Keratinocyte (primary cell): ENCODE results near the gene FGF19. TPM values are rescaled to one million over a fixed set of nuclear protein-coding genes. Genes with fewer than 3 reads are reported as not detected.

Experiments
- DNase-seq: peaks from one replicate; pipeline ENCODE4 v3.0.0-alpha.2; 2011; ENCODE audit warnings: low read depth, missing footprints, low spot score
- FAIRE-seq: peaks from 2 replicates; lab custom pipeline; 2011; peaks lifted over from hg19 to GRCh38; lab: Jason Lieb, UNC
- H2AFZ ChIP-seq: 2 replicates; pipeline ENCODE4 v1.6.0; 2012; ENCODE audit warnings: low read length, control low read depth, inconsistent platforms; ENCODE audit not compliant: control insufficient read depth
- H3K27ac ChIP-seq: 2 replicates; pipeline ENCODE4 v1.5.1; 2011; ENCODE audit warnings: low read length; ENCODE audit not compliant: control insufficient read depth, insufficient read depth
- H3K27me3 ChIP-seq: 3 replicates; pipeline ENCODE4 v1.6.0; 2011; ENCODE audit warnings: low read length; ENCODE audit not compliant: control insufficient read depth, insufficient read depth; ENCODE audit errors: extremely low read depth
- H3K36me3 ChIP-seq, 2 experiments: 2 replicates in 1 of 2; 3 replicates in 1 of 2; pipeline ENCODE4 v1.5.1; 2011; ENCODE audit warnings: low read length in 2 of 2, mild to moderate bottlenecking in 1 of 2; ENCODE audit not compliant: control insufficient read depth in 2 of 2, insufficient read depth in 2 of 2; ENCODE audit errors: extremely low read depth in 1 of 2
- H3K4me1 ChIP-seq: 3 replicates; pipeline ENCODE4 v1.5.1; 2011; ENCODE audit warnings: low read length; ENCODE audit not compliant: control insufficient read depth, insufficient read depth; ENCODE audit errors: extremely low read depth
- H3K4me2 ChIP-seq: 3 replicates; pipeline ENCODE4 v1.6.0; 2011; ENCODE audit warnings: low read depth, low read length; ENCODE audit not compliant: control insufficient read depth, insufficient read depth; ENCODE audit errors: extremely low read depth
- H3K4me3 ChIP-seq, 3 experiments: fragments of 200-600 bp in 1 of 3; sonication (generic) in 1 of 3; 2 replicates in 2 of 3; 3 replicates in 1 of 3; pipeline ENCODE4 v1.5.1; 2011 to 2016; ENCODE audit warnings: low read length in 3 of 3, mild to moderate bottlenecking in 3 of 3, control low read depth in 2 of 3, inconsistent platforms in 1 of 3, low read depth in 1 of 3, mixed read lengths in 1 of 3, mixed run types in 1 of 3, moderate library complexity in 1 of 3; ENCODE audit not compliant: control insufficient read depth in 2 of 3, insufficient read depth in 2 of 3; ENCODE audit errors: extremely low read depth in 1 of 3
- H3K79me2 ChIP-seq: 2 replicates; pipeline ENCODE4 v1.6.0; 2012; ENCODE audit warnings: low read length; ENCODE audit not compliant: control insufficient read depth, insufficient read depth
- H3K9ac ChIP-seq: 3 replicates; pipeline ENCODE4 v1.6.0; 2011; ENCODE audit warnings: low read length; ENCODE audit not compliant: control insufficient read depth, insufficient read depth; ENCODE audit errors: extremely low read depth
- H3K9me1 ChIP-seq: 3 replicates; pipeline ENCODE4 v1.6.0; 2011; ENCODE audit warnings: low read length; ENCODE audit not compliant: control insufficient read depth, insufficient read depth; ENCODE audit errors: extremely low read depth
- H3K9me3 ChIP-seq: 2 replicates; pipeline ENCODE4 v1.5.1; 2012; ENCODE audit warnings: low read depth, low read length; ENCODE audit not compliant: control insufficient read depth
- H4K20me1 ChIP-seq: 3 replicates; pipeline ENCODE4 v1.6.0; 2011; ENCODE audit warnings: low read length; ENCODE audit not compliant: control insufficient read depth, insufficient read depth; ENCODE audit errors: extremely low read depth
- CTCF ChIP-seq, 3 experiments: IDR thresholded peaks in 1 of 3; conservative IDR thresholded peaks in 1 of 3; optimal IDR thresholded peaks in 1 of 3; 2 replicates in 2 of 3; 3 replicates in 1 of 3; pipeline versions ENCODE3 to v1.5.1; 2011; ENCODE audit warnings: low read length in 3 of 3, mild to moderate bottlenecking in 3 of 3, moderate library complexity in 2 of 3, control low read depth in 1 of 3, inconsistent platforms in 1 of 3; ENCODE audit not compliant: insufficient read depth in 2 of 3; ENCODE audit errors: extremely low read depth in 1 of 3
- EZH2 ChIP-seq: IDR thresholded peaks from one replicate; pipeline ENCODE4 v1.6.1; 2012; ENCODE audit warnings: inconsistent platforms, mild to moderate bottlenecking, low read length, moderate library complexity
- dilution Hi-C: fragments of 300-500 bp; cut with MboI; formaldehyde crosslinking; loops from one replicate; pipeline ENCODE4 v1.7.0; 2020; ENCODE audit warnings: low sequenced_read_pairs; ENCODE audit not compliant: extremely low pct_ligation_motif_present
- polyA plus RNA-seq, 5 experiments: library from polyadenylated mRNA; depleted of rRNA in 3 of 5; stranded (reverse) in 3 of 5; stranded (forward) in 1 of 5; unstranded in 1 of 5; fragments of >200 nt; gene quantifications; 1 replicate in 1 of 5; 2 replicates in 3 of 5; 3 replicates in 1 of 5; pipeline versions ENCODE4 v1.2.1 to v1.2.3, GENCODE V29; 2011 to 2012; ENCODE audit warnings: missing spikeins in 2 of 5, low read depth in 1 of 5, low replicate concordance in 1 of 5

Gene FGF19
- polyA plus RNA-seq, 1 donor (not counting 4 experiments of a cell fraction or from before 2014, with no cell fraction given): 0.08 TPM

- no peaks in the 10 kb centered on the region for H4K20me1 ChIP-seq
- no peaks in the 10 kb centered on the region for H3K9me3 ChIP-seq
- no peaks in the 10 kb centered on the region for H3K9me1 ChIP-seq
- no peaks in the 10 kb centered on the region for H3K36me3 ChIP-seq
- dilution Hi-C loops: no loop called here
- TF ChIP-seq CTCF (optimal IDR thresholded peaks at IDR 0.05 in 1 of 3, IDR thresholded peaks at IDR 0.05 in 1 of 3, conservative IDR thresholded peaks at IDR 0.05 in 1 of 3; ENCODE audit: extremely low read depth in 1 of 3, insufficient read depth in 2 of 3, low read length in 3 of 3) (no peak), EZH2 (no peak)
- no peaks in the 10 kb centered on the region for H3K79me2 ChIP-seq
- H3K27ac ChIP-seq: no peak overlapping the region
- H3K4me2 ChIP-seq: no peak overlapping the region
- H3K4me1 ChIP-seq: no peaks in the 10 kb centered on the region
- no peak overlapping the region for H2AFZ ChIP-seq
- H3K9ac ChIP-seq: no peak overlapping the region
- H3K4me3 ChIP-seq: no peak overlapping the region
- FAIRE-seq: no peak
- H3K27me3 ChIP-seq: peaks cover 10% of the 10 kb centered on the region
- DNase-seq: no peak
Observed at GRCh38 chr11:69731110-69731509, 27.3 kb upstream of the FGF19 start.

- no peaks in the 10 kb centered on the region for H4K20me1 ChIP-seq
Observed at GRCh38 chr11:69730500-69730899, 26.7 kb upstream of the FGF19 start.

More at GRCh38 chr11:69730500-69730899, 26.7 kb upstream of the FGF19 start:
- TF ChIP-seq EZH2: no peak
- TF ChIP-seq CTCF (optimal IDR thresholded peaks at IDR 0.05 in 1 of 3, IDR thresholded peaks at IDR 0.05 in 1 of 3, conservative IDR thresholded peaks at IDR 0.05 in 1 of 3; ENCODE audit: extremely low read depth in 1 of 3, insufficient read depth in 2 of 3, low read length in 3 of 3): no peak
- no peaks in the 10 kb centered on the region for H3K79me2 ChIP-seq
- no peak overlapping the region for H3K4me2 ChIP-seq
- H2AFZ ChIP-seq: no peak overlapping the region
- H3K9me3 ChIP-seq: no peaks in the 10 kb centered on the region
- no peaks in the 10 kb centered on the region for H3K9me1 ChIP-seq
- H3K36me3 ChIP-seq: no peaks in the 10 kb centered on the region
- H3K4me3 ChIP-seq: no peak overlapping the region
- H3K9ac ChIP-seq: no peak overlapping the region
- H3K27me3 ChIP-seq: peaks cover 13% of the 10 kb centered on the region
- no peak overlapping the region for H3K27ac ChIP-seq
- H3K4me1 ChIP-seq: no peaks in the 10 kb centered on the region
- FAIRE-seq (no peak), DNase-seq (no peak)
- dilution Hi-C loops: no loop called here
